Ammon's horn (tissue), 1 donor: ENCODE data around the gene PPFIBP2.
"Not testable (repeated sequence)": the region's sequence is repeated elsewhere in the genome, so short reads cannot be mapped to it uniquely, and the experiment has no call there.

ENCODE experiments used
- DNase-seq: peaks from one replicate; pipeline ENCODE4 v3.0.0-alpha.2; 2016; ENCODE audit warnings: low spot score

PPFIBP2 gene

DNA sequence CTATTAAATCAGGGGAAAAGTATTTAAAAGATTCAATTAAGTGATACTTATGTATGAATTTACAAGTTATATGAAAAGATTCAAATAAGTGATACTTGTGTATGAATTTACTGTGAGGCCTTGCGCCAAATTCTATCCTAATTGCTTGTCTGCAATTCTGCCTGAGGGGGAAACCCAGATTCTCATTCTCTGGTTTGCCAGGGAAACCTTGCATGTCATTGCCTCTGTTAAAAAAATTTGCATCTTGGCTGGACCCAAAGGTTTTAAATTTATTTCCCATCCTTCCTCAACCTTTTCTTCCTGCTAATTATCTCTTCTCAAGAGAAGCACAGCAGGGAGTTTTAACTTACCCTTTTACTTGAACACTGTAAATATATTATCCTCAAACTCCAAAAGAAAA, 14.7 kb upstream of the PPFIBP2 start:
- no peak for DNase-seq

DNA sequence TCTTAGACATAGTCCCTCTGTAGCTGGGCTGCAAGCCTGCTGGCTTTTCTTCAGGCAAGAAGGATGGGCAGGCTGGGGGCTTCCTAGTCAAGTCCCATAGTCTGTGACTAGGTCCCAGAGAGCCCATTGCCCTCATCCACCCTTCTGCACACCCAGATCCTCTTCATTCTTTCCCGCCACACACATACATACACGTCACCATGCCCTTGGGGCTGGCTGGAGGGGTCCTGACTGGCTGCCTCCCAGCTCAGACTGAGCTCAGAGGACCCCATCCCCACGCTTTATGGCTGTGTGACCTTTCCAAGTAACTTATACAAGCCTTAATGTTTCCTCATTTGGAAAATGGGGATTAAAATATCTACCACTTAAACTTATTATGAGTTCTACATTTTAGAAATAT, 13.5 kb upstream of the PPFIBP2 start:
- DNase-seq: no peak

DNA sequence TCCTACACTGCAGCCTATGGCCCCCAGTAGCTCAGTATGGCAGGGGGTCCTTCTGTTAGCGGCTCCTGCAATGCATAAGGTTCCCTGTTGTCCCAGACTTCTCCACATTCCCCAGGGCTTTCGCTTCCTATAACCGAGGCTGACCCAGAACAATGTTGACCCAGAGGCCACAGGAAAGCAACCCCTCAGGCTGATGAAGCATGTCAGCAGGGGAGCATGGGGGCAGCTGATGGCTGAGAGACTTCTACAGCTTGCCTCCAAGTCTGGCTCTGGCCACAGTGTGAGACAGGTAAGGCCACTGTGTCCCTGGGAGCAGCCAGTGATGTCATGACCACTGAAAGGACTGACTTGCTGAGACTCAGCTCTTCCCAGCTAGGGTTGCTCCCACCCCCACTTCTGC, 12.5 kb upstream of the PPFIBP2 start:
- no peak for DNase-seq

DNA sequence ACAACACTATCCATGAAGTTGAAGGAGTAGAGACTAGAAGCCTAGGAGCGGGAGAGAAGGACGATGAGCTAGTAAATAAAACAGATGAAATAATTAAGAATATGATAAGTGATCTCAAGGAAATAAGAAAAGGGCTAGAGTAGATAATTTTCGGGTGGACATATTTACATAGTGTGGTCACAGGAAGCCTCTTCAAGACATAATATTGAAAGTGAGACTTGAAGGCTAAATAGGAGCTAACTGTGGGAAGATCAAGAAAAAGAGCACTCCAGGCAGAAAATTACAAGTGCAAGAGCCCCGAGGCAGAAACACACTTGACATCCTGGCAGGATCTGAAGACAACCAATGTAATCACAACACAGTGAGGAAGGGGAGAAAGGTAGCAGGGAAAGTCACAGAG, 11.9 kb upstream of the PPFIBP2 start:
- DNase-seq: no peak

DNA sequence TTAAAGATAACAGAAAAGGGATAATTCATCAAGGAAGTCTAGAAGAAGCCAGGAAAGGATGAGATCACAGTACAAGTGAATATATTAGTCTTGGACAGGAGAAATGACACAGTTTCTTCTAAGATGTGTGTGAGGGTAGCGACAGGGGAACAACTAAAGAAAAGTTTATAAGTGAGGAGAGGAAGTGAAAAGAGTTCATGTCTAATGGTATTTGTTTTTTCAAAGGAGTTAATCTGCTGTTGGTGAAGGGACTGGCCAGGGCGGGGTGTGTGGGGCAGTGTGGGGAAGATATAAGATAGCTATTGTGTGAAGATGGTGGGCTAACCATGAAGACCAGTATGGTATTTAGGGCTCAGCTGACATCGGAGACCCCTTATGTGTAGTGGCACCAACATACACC, 7.6 kb upstream of the PPFIBP2 start:
- no peak for DNase-seq

DNA sequence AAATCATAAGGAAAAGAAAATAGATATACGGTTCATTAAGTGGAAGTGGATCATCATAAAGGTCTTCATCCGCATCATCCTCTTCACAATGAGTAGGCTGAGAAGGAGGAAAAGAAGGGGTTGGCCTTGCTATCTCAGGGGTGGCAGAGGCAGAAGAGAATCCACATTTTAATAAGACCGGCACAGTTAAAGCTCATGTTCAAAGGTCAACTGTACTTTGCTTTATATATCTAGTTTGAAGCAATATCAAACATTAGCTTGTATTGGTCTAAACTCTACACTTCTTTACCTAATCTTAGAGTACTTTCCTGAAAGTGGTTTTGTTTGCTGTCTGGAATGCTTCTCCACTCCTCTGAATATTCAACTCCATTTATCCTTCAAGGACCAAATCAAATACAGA, 5.7 kb upstream of the PPFIBP2 start:
- no peak for DNase-seq

DNA sequence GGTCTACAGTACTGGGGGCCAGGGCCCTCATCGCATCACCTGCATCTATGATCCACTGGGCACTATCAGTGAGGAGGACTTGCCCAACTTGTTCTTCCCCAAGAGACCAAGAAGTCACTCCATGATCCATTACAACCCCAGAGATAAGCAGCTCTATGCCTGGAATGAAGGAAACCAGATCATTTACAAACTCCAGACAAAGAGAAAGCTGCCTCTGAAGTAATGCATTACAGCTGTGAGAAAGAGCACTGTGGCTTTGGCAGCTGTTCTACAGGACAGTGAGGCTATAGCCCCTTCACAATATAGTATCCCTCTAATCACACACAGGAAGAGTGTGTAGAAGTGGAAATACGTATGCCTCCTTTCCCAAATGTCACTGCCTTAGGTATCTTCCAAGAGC, 3.8 kb upstream of the PPFIBP2 start:
- no peak for DNase-seq

DNA sequence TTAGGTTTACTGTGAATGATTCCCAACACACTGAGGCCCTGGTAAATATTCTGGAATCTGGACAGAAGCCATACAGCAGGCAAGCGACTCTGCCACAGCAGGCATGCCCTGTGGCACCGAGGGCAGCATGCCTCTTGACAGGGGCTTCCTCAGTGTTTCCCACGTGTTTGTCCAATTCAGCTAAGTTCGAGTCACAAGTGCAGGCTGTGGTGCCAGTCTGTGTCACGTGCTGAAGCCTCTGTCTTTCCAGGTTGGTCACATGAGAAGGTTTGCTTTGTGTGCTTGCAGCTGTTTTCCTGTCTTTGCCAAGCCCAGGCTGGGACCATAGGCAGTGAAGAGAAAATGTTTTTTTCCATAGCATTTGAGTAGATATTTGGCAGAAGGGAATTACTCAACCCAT, 2.4 kb upstream of the PPFIBP2 start:
- peak; percentile 89 for DNase-seq

DNA sequence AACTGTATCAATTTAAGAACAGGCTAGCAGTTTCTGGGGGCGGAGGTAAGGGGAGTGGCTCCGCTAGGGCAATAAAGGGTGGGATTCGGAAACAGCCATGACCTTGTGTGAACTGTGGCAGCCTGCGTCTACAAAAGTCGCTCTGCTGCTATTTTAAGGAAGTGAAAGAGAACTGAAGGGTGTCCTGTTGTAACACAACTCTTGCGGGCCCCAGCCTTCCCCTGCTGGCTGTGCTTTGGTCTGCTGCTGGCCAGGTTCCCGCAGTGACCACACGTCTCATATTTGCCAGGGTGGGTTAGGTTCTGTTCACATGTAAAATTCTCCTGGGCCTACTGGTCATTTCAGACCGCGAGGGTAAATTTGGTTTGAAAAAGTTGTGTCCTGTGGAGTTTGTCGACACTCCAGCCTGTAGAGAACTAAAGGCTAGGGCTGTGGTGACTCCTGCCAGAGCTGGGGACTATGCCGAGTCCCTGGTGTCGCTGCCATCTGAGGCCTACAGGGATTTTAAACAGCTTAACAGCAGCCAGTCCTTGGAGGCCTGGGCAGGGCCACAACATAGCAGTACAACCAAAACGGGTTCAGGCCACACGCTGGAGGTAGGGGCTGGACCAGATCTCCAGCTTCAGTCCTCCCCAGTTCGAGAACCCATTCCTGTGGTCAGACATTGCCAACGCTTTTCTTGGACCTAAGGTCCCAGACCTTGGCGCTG, 1.1 kb upstream of the PPFIBP2 start:
- peak; percentile 79 for DNase-seq

DNA sequence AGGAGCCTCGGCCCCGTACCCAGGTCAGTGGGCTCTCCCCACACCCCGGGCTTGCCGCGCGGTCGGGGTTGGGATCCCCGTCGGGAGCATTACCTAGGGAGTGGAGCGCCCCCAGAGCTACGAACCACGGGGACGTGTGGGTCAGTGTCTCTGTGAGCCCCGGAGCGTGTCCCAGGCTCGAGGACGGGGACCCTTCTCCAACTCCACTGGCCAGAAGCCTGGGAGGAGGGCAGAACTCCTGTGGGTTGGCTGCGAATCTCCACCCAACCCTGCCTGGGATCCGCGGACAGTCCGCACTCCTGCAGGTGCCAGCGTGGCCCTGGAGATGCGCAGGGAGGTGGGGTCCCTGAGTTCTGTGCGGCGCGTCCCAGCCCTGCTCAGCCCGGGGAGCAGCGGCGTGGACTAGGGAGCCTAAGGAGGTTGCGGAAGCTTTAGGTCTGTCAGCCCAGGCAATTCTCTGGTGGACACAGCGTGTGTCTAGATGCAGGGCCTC, 346 bp downstream of the PPFIBP2 start:
- DNase-seq: peak; percentile 36

DNA sequence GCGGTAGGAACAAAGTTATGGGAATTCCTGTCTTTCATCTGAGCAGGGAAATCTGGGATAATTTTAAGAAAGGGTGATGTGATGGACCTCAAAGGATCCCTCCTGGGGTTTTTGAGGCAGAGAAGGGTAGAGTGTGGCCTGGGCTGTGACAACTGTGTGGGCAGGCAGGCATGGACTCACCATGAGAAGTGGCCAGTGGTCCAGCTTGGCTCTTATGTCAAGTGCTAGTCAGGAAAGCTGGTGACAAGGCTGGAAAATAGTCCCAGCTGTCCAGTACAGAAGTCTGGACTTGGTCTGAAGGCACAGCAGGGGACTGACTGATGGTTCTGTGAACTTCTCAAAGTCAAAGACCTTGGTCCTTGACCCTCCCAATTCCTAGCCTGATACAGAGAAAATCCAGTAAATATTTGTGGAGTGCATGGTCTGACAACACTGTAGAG, 1.7 kb downstream of the PPFIBP2 start:
- DNase-seq: no peak

DNA sequence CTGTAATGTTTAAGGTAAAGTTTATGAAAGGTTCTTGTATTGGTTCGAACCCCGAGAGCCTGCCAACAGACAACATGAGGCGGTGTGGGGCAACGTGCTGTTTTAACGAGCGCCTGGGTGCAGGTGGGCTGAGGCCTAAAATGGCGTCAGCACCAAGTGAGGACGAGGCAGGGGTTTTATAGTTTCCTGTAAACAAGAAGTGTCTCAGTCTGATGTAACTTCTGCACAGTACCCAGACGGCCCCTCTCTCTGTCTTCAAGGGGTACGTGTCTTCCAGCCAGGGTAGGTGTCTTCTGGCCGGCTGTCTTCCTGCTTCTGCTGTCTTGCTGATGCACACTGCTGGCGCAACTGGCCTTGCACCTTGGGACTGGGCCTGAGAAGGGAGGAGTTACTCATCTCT, 2.7 kb downstream of the PPFIBP2 start:
- DNase-seq: no peak

DNA sequence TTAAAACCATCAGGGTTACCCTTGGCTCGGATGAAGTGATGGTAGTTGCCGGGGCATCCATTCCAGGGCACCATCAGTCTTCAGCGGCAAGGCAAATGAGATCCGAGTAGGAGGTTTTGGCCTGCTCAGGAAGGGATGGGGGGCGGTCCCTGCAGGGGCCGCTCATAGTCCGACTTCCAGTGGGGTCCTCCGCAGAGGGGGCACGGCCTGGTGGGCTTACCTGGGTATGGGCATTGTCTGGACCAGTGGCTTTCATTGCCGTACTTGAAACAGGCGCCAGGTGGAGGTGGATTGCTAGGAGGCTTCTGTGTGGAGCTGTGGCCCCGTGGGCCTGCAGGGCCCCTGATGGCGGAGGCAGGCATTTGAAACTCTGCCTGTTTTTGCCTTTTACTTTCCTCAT, 3.9 kb downstream of the PPFIBP2 start:
- not testable (repeated sequence) for DNase-seq

DNA sequence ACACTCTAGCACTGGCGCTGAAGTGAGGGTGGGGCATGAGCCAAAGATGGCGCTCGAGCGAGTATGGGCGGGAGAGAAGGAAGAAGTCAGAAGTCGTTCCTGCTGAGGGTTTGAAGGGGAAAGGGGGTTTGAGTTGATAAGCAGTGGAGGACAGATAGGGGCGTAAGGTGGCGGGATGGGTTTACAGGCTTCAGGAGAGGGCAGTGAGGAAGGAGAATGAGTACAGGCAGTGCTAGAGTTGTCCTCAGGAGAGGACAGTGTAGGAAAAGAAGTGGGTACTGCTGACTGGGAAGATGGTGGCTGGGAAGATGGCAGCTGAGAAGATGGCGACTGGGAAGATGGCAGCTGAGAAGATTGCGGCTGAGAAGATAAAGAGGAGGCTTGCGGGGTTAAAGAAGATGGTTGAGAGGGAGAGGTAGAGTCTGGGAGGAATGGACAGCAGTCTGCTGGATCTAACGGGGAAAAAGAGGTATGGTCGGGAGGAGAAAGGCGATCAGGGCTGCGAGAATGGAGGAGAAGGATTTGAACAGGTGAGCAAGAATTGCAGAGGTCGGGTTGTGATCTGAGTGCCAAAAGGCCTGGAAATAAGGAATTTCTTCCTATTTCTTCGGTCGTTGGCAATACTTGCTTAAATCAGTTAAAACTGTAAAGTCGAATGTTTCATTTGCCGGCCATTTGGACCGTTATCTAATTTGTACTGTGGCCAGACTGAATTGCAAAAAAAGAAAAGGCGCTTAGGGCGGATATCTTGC, 5.2 kb downstream of the PPFIBP2 start:
- no peak for DNase-seq

DNA sequence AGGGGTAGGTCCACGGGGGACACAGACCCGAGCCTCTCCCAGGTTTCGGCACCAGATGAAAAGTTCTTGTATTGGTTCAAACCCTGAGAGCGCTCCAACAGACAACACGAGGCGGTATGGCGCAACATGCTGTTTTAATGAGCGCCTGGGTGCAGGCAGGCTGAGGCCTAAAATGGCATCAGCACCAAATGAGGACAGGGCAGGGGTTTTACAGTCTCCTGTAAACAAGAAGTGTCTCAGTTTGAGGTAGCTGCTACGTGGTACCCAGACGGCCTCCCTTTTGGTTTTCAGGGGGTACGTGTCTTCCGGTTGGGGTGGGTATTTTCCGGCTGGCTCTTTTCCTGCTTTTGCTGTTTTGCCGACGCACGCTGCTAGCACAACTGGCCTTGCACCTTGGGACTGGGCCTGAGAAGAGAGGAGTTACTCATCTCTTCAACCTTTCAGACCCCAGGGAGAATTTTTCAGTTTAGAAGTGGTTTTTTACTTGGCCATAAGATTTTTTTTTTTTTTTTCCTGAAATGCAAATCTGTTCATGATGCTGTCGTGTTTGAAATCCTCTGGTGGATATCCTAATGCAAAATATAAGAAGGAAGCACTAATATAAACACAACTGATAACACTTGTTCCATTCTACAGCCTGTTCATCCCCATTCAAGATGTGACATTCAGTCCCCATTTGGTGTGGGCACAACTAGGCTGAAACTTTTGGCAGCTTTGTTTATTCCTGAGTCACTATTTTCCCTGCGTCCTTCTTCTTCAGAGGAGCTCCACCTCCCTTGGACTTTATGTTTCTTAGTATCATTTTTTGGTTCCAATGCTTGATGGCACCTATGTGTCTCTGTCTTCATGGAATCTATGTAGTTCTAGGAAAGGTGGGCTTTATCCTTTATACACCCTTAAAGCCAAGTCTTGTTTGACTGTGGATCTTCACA, 6.5 kb downstream of the PPFIBP2 start:
- no peak for DNase-seq

DNA sequence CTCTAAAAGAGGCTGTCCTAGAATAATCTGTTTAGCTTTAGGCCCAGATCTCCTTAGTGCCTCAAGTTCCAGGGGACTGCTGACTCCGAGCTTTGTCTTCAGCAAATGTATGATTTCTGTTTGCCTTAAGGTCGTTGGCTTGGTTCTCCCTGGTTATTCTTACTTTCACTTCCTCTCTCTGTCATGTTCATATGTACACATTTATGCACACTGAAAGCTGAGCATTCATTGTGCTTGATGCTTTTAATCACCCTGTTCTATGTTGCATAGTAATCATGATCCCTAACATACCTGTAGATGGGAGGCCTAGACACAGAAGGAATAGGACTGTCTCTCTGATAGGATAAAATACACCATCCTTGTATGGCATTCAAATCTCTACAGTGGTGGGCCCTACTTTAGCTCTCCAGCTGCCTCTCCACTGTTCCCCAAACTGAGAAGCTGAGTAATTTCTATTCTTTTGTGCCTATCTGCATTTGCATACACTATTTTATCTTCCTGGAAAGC, 7.2 kb downstream of the PPFIBP2 start:
- DNase-seq: peak; percentile 46

DNA sequence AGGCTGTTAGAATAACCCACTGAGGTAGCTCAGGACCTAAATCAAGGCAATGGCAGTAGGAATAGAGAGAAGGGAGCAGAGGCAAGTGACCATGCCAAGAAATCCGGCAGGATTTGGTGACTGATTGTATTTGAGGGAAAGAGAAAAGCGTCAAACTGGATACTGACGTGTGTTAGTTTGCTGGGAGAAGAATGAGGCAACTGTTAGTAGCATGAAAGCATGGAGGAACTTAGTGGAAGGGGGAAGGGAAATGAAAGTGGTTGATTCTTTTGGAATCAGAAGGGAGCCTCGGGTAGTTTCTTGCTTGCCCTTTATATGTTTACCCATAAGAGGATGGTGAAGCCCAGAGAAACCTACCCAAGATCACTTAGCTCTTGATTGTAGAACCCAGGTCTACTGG, 8.3 kb downstream of the PPFIBP2 start:
- peak; percentile 62 for DNase-seq

DNA sequence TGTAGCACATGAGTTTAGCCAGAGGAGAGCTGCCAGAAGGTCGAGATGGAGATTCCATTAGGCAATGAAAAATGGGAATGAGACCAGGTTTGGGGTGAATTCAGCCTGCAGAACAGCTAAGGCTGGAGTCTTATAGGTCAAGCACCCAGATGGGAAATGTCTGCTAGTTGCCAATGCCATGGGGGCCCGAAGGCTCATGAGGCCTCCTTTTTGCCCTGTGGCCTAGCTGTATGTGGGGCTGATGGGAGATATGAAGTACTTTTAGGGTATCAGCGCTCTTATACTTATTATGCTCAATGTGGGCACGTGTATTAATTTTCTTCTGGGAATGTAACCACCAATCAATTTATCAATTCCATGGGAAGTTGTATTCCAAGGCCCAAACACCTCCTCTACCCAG, 8.7 kb downstream of the PPFIBP2 start:
- DNase-seq: no peak

DNA sequence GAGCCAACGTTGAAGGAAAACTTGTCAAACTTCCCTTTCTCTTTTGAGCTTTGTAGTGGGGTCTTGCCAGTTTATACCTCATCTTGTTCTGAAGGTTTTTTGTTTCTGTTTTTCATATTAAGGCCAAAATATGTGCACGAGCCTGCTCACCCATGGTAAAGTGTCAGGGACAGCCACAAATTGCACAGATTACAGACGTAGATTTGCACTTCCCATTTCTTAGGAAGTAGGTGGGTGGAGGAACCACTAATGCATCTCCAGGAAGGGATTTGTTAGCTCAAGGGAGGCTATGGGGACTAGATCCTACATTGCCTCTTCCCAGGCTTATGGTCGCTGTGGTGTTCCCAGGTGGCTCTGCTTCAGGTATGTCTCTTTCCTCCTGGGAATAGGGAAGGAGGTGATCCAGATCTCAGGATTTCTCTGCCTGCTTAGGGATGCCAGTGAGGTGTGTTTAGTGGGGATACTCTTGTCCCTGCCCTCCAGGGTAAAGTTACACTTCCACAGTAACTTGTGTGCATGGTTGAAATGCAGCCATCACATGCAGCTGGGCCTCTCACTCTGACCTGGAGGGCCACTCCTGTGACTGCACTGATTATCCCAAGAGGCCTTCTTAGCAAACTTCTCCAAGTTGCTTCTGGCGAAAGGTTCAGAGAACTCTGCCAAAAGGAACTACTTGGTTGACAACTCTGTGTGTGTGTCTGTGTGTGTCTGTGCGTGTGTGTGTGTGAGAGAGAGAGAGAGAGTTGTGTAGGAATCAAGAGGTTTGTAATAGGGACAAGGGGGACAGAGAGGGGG, 9.8 kb downstream of the PPFIBP2 start:
- DNase-seq: no peak

DNA sequence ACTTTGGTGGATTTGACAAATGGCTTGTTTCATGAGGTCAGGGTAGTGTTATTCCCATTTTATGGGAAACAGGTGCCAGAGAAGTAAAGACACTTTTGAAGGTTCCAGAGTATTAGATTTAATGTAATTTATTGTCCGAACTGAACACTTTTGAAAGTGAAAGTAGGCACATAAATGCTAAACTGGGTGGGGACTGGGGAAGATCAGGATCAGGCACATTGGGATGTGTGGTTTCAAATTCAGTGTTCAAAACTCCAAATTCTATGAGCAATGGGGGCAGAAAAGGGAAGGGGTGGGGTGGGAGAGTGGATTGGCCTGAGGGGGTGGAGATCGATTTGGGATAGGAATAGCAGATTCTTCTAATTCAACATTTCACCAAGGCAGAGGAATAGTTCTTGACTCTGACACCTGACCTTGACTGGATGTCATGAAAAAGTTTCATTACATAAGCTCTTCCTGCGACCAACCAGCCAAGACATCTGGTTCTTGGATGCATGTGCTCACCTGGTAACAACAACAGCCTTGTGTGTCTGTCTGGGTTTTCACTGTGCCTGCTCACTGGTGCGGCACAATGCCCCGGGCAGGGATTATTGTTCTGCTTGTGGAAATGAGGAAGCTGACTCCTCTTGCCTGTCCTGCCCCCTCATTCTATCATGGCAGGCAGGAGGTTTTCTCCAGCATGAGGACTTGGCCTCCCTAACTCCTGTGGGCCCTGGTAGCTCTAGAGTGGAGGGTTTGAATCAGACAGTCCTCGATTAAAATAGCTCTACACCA, 10.8 kb downstream of the PPFIBP2 start:
- DNase-seq: no peak

DNA sequence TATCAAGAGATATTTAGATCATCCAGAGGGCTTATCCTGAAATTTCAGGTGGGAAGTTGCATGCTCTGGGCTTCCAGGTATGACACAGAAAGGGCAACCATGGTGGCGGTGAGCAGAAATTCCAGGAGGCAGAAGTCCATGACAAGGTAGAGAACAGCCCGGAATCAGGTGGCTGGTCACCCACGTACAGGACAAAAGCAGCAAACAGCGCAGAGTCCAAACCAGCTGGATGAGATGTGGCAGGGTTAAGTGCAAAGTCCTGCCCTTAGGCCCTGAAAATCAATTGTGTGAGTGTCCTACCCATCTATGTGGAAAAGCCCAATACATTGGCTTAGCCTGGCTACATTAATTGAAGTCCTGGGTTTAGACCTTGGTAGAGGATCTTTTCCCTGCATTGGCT, 11.6 kb downstream of the PPFIBP2 start:
- no peak for DNase-seq
